Upper lobe of right lung (tissue), 1 donor: ENCODE results near the gene DAGLB. TPM values are rescaled to one million over a fixed set of nuclear protein-coding genes. Genes with fewer than 3 reads are reported as not detected.
"Not testable (repeated sequence)": the region's sequence is repeated elsewhere in the genome, so short reads cannot be mapped to it uniquely, and the experiment has no call there.

ENCODE experiments used
- ATAC-seq: fragments of 200-7000 bp; cut with Tn5 transposase; one replicate; pipeline ENCODE4 v1.9.1; 2020; ENCODE audit warnings: mild to moderate bottlenecking, moderate library complexity
- DNase-seq: peaks from one replicate; pipeline ENCODE4 v3.0.0-alpha.2; 2020
- H3K27ac ChIP-seq: fragments of 200-600 bp; one replicate; pipeline ENCODE4 v1.8.0; 2022
- H3K27me3 ChIP-seq: fragments of 200-600 bp; one replicate; pipeline ENCODE4 v1.8.0; 2022; ENCODE audit warnings: mild to moderate bottlenecking
- H3K36me3 ChIP-seq: fragments of 200-600 bp; one replicate; pipeline ENCODE4 v1.8.0; 2022
- H3K4me1 ChIP-seq: fragments of 200-600 bp; one replicate; pipeline ENCODE4 v1.8.0; 2022
- H3K4me3 ChIP-seq: fragments of 200-600 bp; one replicate; pipeline ENCODE4 v1.8.0; 2022; ENCODE audit warnings: mild to moderate bottlenecking
- H3K9me3 ChIP-seq: fragments of 200-600 bp; one replicate; pipeline ENCODE4 v1.8.0; 2022
- CTCF ChIP-seq: fragments of 200-600 bp; IDR thresholded peaks from one replicate; pipeline ENCODE4 v1.8.0; 2022; ENCODE audit warnings: antibody characterized with exemption
- intact Hi-C: fragments of 100-400 bp; cut with DNase I; formaldehyde crosslinking; loops from one replicate; pipeline ENCODE4 v1.11.0; 2022
- total RNA-seq: library from RNA; stranded (reverse); fragmentation: NEBNext Ultra II Directional; extraction: Animal tissue kit (Norgen Biotek cat#: 25700); gene quantifications from one replicate; pipeline ENCODE4 v1.2.1, GENCODE V29; 2021
- donor health status: DM: no; HTN: yes; CAD: no; lungs with severe emphysema.

DAGLB gene
- total RNA-seq, 1 donor from 2014 or later: 34.7 TPM

- Histone ChIP-seq H3K4me1 (peaks cover 97% of the 10 kb centered on the region), H3K4me3 (no peak overlapping the region), H3K27ac (peak overlapping the region; percentile 39), H3K36me3 (peaks cover 14% of the 10 kb centered on the region), H3K9me3 (no peaks in the 10 kb centered on the region), H3K27me3 (no peaks in the 10 kb centered on the region)
- ATAC-seq: no peak
- DNase-seq: no peak
- intact Hi-C loops: no loop called here
- no peak for TF ChIP-seq CTCF
Measured at GRCh38 chr7:6382817-6383216, 64.9 kb downstream of the DAGLB start.

GRCh38 chr7:6381846-6382245 is 65.9 kb downstream of the DAGLB start:
- intact Hi-C loops, H3K4me3 ChIP-seq, DNase-seq, H3K36me3 ChIP-seq, ATAC-seq, H3K9me3 ChIP-seq, H3K27me3 ChIP-seq: not testable (repeated sequence)
- H3K4me1 ChIP-seq: peaks cover 97% of the 10 kb centered on the region
- H3K27ac ChIP-seq: peak overlapping the region; percentile 39

- H3K27ac ChIP-seq: no peak overlapping the region
- no peaks in the 10 kb centered on the region for H3K27me3 ChIP-seq
- H3K9me3 ChIP-seq: no peaks in the 10 kb centered on the region
- no peak overlapping the region for H3K4me3 ChIP-seq
- no peak for ATAC-seq
- intact Hi-C loops: no loop called here
- DNase-seq: no peak
- peaks cover 9% of the 10 kb centered on the region for H3K36me3 ChIP-seq
- TF ChIP-seq CTCF: no peak
- peaks cover 84% of the 10 kb centered on the region for H3K4me1 ChIP-seq
Measured at GRCh38 chr7:6380310-6381095, 67.3 kb downstream of the DAGLB start.

GRCh38 chr7:6379886-6380285 is 67.9 kb downstream of the DAGLB start:
- Histone ChIP-seq H3K9me3 (no peaks in the 10 kb centered on the region), H3K27me3 (no peaks in the 10 kb centered on the region), H3K4me3 (no peak overlapping the region), H3K27ac (no peak overlapping the region), H3K4me1 (peaks cover 77% of the 10 kb centered on the region), H3K36me3 (peaks cover 9% of the 10 kb centered on the region)
- TF ChIP-seq CTCF: no peak
- no peak for DNase-seq
- intact Hi-C loops: no loop called here
- ATAC-seq: no peak

GRCh38 chr7:6378556-6378955 is 69.2 kb downstream of the DAGLB start:
- H3K4me1 ChIP-seq: peaks cover 64% of the 10 kb centered on the region
- DNase-seq, H3K36me3 ChIP-seq, H3K4me3 ChIP-seq, ATAC-seq, intact Hi-C loops, H3K27me3 ChIP-seq, H3K9me3 ChIP-seq, H3K27ac ChIP-seq: not testable (repeated sequence)

GRCh38 chr7:6376820-6377219 is 70.9 kb downstream of the DAGLB start:
- H3K27ac ChIP-seq: no peak overlapping the region
- ATAC-seq (no peak), DNase-seq (no peak)
- peaks cover 9% of the 10 kb centered on the region for H3K36me3 ChIP-seq
- H3K9me3 ChIP-seq: no peaks in the 10 kb centered on the region
- no peak overlapping the region for H3K4me3 ChIP-seq
- no peaks in the 10 kb centered on the region for H3K27me3 ChIP-seq
- intact Hi-C loops: no loop called here
- no peak for TF ChIP-seq CTCF
- peaks cover 47% of the 10 kb centered on the region for H3K4me1 ChIP-seq
